NCI-H2107 treated with DMSO at 0.1 percent for 48 hours (cell line): ENCODE measurements around the gene WDFY4.

Source experiments
- DNase-seq: peaks from one replicate; lab custom pipeline; 2025; ENCODE audit not compliant: unreplicated experiment; lab: John Stamatoyannopoulos, UW

Gene WDFY4

GRCh38 chr10:48691812-48692528, 7.3 kb downstream of the WDFY4 start:
- no peak for DNase-seq

- DNase-seq: no peak
Measured at GRCh38 chr10:48692748-48693147, 8.1 kb downstream of the WDFY4 start.

- no peak for DNase-seq
Measured at GRCh38 chr10:48693206-48693605, 8.5 kb downstream of the WDFY4 start.

- DNase-seq: no peak
Measured at GRCh38 chr10:48694371-48695030, 9.8 kb downstream of the WDFY4 start.

GRCh38 chr10:48695636-48696534, 11.2 kb downstream of the WDFY4 start:
- no peak for DNase-seq

- DNase-seq: no peak
Measured at GRCh38 chr10:48696535-48696873, 11.8 kb downstream of the WDFY4 start.

- no peak for DNase-seq
Measured at GRCh38 chr10:48697091-48697490, 12.4 kb downstream of the WDFY4 start.

GRCh38 chr10:48697821-48698764, 13.4 kb downstream of the WDFY4 start:
- no peak for DNase-seq

- no peak for DNase-seq
Measured at GRCh38 chr10:48699011-48699627, 14.4 kb downstream of the WDFY4 start.

- no peak for DNase-seq
Measured at GRCh38 chr10:48700071-48700470, 15.4 kb downstream of the WDFY4 start.

GRCh38 chr10:48700493-48700892, 15.8 kb downstream of the WDFY4 start:
- no peak for DNase-seq

- no peak for DNase-seq
Measured at GRCh38 chr10:48701139-48701901, 16.6 kb downstream of the WDFY4 start.

GRCh38 chr10:48701941-48702340, 17.3 kb downstream of the WDFY4 start:
- no peak for DNase-seq

GRCh38 chr10:48703531-48704122, 19.0 kb downstream of the WDFY4 start:
- DNase-seq: no peak

- no peak for DNase-seq
Measured at GRCh38 chr10:48704156-48704555, 19.5 kb downstream of the WDFY4 start.

- no peak for DNase-seq
Measured at GRCh38 chr10:48705401-48705938, 20.8 kb downstream of the WDFY4 start.

GRCh38 chr10:48707472-48707871, 22.8 kb downstream of the WDFY4 start:
- no peak for DNase-seq

GRCh38 chr10:48708144-48708543, 23.5 kb downstream of the WDFY4 start:
- DNase-seq: no peak
